Measurements from ENCODE around the gene EDEM1.

Gene EDEM1

DNA sequence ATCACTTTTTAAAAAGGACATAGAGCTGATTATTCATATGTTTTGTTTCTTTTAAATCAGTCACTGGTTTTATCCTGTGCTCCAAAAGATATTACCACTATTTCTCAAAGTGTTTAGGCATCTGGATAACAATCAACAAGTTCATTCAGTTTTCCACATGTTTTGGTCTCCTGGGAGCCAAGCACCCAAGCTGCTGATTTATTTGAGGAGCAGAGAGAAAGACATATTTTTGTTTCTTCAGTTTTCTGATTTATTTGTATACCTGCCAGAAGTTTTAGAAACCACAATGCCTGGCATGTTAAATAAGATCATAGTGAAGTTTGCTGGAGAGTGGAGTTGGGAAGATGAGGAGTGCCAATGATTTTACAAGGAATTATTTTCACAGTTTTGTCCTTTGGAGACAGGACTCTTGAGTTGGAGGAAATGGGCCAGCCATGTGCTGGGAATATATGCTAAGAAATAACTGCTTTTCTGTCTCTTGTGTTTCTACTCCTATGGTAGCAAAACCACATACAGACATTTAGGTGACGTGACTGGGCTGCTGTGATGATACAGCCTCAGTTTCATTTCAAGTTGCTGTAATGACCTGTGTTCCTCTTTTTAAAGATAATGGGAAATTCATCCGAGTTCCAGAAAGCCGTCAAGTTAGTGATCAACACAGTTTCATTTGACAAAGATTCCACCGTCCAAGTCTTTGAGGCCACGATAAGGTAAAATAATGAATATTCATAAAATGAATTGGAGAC, 11.7 kb downstream of the EDEM1 start:
- no peak for DNase-seq (ENCODE audit: low spot score)

DNA sequence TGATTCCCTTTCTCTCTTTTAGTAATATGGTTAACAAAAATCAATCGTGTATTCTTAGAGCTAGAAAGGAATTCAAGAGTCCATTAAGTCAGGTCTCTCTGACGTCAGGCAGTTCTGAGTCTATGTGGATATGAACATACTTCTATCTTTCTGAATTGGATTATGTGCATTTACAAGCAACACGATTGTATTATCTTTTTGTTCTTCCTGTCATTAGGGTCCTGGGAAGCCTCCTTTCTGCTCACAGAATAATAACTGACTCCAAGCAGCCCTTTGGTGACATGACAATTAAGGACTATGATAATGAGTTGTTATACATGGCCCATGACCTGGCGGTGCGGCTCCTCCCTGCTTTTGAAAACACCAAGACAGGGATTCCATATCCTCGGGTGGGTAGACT, 14.0 kb downstream of the EDEM1 start:
- no peak for DNase-seq (ENCODE audit: low spot score)

DNA sequence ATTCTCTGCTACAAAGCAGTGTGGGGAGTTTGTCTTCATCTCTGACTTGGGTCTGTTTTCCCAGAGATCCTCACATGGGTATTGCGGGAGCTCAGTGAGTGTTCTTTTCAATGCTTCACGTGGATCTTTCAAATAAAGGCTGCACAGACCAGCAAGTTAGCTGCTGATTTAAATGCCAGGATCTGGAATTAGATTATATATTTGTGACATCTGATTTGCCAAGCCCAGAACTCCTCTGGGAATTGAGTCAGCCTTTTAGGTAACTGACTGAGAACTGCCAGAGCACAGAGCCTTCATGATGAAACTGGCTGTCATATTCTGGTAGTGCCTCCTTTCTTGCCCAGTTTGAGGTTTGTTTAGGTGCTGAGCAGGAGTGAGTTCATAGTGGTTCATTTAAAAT, 14.7 kb downstream of the EDEM1 start:
- DNase-seq (ENCODE audit: low spot score): no peak

DNA sequence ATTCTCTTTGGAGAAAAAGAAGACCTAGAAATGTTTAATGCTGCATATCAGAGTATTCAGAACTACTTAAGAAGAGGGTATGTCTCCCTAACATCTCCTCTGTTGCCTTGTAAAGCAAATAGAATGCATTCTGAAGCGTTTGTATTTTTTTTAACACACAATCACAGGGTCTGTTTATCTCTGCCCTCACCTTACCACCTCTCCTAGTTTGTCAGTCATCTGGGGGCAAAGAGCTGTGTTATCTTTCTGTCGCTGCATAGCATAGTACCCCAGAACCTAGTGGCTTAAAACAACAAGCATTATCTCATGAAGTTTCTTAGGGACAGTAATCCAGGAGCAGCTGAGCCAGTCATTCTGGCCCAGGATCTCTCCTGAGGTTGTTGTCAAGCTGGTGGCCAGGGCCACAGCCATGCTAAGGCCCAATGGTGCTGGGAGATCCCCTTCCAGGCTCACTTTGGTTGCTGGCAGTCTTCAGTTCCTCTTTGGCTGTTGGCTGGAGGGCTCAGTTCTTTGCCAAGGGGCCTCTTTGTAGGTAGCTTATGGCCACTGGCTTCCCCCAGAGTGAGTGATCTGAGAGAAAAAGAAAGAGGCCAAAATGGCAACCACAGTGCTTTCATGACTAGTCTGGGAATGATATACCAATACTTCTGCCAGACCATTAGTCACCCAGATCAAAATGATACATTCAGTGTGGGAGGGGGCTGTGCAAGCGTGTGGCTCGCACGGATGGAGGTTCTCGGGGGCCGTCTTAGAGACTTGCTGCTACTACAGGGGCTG, 17.8 kb downstream of the EDEM1 start:
- no peak for DNase-seq (ENCODE audit: low spot score)

DNA sequence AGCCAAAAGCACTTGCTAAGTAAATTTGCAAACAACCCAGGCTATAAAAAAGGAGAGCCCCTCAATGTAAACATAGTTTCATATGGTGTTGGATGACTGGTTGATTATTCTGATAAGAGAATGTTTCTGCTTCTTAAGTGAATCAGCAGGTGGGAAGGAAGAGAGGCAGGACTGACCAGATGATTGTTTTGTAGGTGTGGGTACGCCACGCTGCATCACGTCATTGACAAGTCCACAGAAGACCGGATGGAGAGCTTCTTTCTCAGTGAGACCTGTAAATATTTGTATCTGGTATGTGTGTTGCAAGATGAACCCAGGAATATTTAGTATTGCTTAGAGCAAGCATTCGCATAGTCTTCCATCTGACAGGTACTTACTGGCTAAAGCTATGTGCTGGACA, 23.4 kb downstream of the EDEM1 start:
- DNase-seq (ENCODE audit: low spot score): no peak

DNA sequence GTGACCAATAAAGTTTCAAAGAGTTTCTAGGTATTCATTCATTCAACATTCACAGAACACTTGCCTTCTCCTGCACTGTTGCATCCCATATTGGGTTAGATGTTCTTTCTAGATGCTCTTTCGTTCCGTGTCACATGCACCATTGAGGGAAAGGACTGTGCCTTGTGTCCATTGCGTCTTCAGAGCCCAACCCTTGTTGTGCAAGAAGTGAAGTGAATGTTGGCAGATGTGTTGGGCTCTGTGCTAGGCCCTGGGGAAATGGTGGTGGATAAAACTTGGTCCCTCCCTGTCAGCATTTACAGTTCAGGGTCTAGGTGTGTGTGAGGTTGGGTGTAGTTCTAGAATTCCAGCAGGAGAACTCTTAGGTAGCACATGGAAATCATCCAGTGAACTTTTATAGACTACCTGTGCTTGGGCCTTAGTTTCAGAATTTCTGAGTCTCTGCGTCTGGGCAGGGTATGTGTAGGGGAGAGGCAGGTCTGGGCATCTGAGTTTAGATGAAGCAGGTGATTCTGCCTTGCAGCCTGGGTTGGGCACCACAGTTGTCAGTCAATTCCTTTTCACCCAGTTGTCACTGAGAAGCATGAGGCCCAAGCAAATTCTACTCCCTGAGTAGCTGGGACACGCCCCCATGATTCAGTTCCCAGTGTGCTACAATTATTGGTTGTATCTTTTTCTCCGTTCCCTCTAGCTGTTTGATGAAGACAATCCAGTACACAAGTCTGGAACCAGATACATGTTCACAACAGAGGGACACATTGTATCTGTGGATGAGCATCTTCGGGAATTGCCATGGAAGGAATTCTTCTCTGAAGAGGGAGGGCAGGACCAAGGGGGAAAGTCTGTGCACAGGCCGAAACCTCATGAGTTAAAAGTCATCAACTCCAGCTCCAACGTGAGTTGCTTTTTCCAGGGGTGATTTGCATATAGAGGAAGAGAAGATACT, 25.4 kb downstream of the EDEM1 start:
- DNase-seq (ENCODE audit: low spot score): no peak

DNA sequence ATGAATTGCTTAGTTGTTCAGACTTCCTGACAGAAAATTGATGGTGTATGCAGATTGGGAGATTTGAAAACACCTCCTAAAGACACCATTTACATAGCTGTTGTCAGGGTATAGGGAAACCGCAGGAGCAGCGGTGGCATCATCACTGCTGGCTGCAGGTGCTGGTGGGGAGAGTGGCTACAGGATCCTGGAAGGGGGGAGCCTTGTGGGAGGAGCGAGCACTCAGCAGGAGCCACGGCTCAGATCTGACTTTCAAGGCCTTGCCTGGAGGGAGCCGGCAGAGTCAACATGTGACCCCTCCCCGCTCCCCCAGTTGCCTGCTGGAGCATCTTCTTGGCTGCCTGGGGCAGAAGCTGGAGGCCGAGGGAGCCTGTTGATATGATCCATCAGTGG, 26.1 kb downstream of the EDEM1 start:
- DNase-seq (ENCODE audit: low spot score): no peak

DNA sequence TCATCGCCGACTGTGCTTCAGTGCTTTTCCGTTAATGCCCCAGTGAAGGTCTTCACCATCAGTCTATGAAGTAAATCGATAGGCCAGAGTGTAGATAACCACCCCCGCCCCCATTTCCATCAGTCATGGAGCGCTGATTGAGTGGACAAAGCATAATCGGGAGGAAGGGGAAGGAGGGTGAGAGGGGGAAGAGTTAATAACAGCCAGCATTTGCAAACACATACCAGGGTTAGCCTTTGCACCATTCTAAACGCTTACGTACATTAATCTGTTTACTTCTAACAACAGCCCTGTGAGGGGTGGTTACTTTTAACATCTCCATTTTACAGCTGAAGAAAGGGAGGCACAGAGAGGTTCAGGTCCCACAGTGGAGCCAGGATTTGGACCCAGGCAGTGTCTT, 26.8 kb downstream of the EDEM1 start:
- DNase-seq (ENCODE audit: low spot score): no peak

DNA sequence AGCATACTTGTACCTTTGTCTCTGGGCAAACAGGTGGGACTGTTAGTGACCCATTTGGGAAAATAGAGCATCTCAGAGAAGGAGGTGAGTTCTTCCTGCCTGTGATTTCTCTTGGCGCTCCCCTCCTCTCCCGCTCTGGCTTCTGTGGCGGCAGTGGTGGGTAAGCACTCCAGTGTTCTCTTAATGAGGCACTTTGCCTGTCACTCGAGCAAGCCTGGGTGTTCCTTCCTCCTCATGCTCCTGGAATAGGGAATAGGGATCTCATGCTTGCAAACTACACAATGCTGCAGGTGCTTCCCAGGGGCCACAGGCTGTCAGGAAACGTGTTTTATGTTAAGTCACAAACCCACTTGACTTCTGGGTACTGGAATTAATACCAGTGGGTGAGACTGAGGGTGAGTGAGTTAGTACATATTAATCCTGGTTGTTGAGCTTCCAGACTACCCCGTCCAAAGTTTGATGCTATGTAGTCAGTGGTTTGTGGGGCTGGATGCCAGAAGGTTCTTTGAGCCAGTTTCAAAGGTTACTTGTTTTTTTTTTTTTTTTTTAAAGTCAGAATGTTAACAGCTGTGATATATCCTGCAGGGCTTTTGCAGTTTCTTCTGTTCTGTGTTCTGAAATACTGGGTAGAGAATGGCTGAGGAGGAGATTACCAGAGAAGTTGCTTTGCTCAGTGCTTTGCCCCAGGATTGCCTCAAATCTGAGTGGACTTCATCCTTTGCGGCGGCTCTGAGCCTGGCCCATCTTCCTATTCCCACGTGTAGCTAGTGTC, 30.5 kb downstream of the EDEM1 start:
- DNase-seq (ENCODE audit: low spot score): no peak

DNA sequence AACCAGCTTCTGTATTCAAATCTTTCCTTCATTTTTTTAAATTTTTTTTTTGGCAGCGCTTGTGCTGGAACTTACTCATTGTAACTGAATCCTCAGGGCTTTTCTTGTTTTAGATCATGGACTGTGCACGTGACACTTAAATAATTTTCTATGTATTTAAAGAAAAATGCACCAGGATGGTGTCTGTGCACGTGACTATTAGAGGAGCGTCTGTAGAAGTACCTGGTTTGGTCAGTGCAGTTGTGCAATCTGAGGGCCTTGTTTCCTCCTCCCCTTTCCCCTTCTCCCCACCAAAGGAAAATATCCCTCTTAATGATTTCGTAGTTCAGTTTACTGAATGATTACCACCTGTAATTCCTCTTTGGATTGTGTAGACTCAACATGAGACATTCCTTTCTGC, 31.3 kb downstream of the EDEM1 start:
- no peak for DNase-seq (ENCODE audit: low spot score)

DNA sequence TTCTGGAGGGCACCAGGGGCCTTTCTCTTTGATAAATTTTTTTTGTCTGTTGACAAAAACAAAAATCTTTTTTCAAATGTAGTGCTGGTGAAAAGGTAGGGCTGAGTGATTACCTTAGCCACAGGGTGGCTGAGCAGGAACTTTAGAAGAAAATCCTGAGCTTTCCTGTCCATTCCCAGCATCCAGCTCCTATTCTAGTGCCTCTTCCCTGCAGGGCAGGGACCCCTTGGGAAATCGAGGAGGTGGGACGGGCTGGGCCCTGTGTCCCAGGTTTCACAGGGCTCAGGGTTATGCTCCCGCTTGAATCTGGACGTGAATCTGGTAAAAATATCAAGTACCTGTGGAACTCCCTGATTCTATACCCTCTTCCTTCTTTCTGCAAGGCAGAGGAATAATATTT, 31.7 kb downstream of the EDEM1 start:
- no peak for DNase-seq (ENCODE audit: low spot score)

DNA sequence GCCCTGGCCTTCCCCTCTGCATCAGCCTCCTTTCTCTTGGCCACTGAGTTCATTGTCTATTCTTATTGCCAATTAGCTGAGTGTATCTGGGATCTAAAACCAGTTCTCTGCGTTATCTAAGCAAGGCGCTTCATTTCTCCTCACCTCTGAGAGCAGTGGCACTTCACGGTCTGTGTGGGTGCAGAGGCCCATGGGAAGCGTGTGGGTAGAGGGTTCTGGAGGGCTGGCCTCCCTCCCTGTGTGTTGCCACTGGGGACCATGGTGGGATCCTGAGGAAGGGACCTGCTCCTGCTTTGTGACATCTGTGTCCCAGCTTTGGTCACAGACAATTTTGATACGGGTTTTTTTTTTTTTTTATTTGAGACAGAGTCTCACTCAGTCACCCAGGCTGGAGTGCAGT, 32.7 kb downstream of the EDEM1 start:
- no peak for DNase-seq (ENCODE audit: low spot score)

DNA sequence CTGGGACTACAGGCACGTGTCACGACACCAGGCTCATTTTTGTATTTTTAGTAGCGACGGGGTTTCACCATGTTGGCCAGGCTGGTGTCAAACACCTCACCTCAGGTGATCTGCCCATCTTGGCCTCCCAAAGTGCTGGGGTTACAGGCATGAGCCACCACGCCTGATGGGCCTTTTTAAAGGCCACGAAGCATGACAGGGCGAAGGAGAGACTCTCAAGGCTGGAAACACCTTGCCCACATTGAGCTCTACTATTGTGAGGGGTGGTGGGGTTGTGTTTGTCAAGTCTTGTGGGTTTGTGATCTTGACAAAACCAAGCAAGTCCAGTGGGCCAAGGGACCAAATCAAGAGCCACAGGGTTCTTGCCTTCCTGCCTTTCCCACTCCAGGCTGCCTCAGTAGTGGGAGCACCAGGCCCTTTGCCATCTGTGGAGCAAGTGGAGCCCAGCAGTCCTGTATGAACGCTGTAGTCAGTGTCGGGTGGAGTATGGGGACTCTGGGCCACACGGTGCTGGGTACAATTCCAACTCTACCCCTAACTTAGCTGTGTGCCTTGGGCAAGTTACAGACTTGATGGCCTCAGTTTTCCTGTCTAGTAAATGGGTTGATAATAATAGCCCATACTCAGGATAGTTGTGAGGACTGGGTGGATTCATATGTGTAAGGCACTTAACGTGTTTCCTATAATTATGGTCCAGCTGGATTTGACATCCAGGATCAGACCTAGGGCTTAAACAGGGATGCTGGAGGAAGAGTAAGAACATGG, 33.3 kb downstream of the EDEM1 start:
- DNase-seq (ENCODE audit: low spot score): no peak

DNA sequence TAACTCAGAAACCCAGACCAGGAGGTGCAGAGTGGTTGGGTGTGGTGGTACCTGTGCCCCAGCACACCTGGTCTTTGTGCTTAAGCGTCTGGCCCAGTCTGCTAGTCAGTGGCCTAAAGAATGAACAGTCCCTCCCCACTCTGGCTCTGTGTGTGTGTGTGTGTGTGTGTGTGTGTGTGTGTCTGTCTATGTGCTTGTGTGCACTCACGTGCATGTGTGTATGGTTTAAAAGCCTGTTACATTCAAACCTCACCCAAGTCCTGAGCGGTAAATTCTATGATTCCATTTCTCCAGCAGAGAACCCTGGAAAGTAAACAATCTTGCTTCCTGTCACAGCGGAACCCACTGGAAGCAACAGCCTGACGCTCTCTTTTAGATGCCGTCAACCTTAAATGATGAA, 34.2 kb downstream of the EDEM1 start:
- no peak for DNase-seq (ENCODE audit: low spot score)

DNA sequence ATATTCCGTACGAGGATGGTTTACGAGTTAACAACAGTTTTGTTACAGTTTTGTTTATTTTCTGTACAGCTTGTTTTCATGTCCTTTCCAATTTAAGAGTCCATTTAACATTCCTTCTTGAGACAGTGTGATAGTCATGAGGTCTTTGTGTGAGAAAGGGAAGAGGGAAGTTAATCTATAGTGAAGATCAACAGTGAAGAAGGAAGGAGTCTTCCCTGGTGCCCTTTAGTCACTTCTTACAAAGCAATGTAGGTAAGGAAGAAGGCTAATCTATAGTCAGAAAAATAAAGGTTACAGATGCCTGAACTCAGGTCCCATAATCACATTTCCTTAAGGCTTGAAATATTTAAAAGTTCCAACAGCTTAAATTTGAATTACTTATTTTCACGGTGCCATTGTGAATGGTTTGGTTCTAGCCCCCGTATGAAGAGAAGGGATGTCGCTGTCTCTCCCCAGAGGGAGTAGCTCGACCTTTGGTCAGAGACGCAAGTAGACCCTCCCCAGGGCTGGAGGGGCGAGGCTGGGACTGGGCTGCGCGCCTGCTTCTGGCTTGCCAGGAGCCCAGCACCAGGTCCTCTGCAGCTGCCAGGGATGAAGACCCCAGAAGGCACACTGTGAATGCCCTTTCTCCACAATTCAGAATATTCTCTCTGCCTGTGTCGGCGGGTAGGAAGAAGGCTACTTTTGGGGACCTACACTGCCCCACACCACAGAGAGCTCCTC, 34.9 kb downstream of the EDEM1 start:
- no peak for DNase-seq (ENCODE audit: low spot score)

DNA sequence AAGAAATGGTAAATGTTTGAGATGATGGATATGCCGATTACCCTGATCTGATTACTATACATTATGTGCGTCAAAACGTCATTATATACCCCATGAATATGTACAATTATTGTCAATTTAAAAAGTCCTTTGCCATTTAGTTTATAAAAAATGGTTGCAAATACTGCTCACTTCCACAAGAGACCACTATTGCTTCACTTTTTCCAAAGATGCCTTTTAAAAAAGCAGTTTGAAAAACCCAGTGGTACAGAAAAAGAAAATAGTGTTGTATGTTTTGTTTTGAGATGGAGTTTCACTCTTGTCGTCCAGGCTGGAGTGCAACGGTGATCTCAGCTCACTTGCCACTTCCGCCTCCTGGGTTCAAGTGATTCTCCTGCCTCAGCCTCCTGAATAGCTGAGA, 39.3 kb downstream of the EDEM1 start:
- DNase-seq (ENCODE audit: low spot score): peak; percentile 17

DNA sequence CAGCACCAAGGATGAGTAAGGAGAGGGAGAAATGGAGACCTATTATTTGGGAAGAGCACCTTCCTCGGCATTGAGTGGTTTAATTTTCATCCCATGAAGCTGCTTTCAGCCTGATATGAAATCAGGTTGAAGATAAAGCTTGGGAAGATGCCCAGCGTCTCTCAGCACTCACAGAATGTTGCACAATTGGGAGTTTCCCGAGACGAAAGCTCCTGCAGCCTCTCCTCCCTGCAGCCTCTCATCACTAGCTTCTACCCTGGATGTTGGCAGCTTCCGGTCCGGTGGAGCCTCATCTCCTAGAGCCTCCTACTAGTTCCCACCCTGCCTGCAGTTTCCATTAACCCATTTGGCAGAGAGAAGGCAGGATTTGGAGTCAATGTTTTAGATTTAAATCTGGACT, 40.3 kb downstream of the EDEM1 start:
- no peak for DNase-seq (ENCODE audit: low spot score)

DNA sequence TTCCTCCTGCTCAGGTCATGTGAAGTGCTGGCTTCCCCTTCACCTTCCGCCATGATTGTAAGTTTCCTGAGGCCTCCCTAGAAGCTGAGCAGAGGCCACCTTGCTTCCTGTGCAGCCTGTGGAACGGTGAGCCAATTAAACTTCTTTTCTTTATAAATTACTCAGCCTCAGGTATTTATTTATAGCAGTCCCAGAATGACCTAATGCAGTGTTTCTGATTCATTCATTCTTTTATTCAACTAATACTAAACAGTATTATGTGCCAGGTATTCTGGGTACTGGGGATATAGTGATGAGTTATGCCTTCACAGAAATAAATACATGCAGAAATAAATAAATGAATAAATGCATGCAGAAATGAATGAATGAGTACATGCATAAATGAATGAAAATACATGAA, 41.9 kb downstream of the EDEM1 start:
- no peak for DNase-seq (ENCODE audit: low spot score)

DNA sequence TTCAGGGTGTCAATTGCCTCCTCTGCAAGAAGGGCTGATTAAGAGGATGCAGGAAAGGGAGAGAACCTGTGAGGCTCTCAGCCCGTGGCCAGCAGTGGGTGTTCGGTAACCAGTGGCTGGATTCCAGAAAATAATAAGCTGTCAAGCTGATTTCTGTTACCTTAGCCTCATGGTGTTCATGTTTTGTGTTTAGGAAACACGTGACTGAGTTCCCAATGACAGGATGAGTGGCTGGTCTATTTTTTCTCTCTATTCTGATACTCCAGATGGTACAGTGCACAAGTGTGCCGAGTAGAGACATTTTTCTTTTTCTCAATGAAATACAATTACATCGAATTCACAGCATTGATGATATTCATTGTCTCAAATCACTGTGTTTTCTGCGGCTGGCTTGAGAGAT, 43.6 kb downstream of the EDEM1 start:
- peak; percentile 53 for DNase-seq (ENCODE audit: low spot score)

DNA sequence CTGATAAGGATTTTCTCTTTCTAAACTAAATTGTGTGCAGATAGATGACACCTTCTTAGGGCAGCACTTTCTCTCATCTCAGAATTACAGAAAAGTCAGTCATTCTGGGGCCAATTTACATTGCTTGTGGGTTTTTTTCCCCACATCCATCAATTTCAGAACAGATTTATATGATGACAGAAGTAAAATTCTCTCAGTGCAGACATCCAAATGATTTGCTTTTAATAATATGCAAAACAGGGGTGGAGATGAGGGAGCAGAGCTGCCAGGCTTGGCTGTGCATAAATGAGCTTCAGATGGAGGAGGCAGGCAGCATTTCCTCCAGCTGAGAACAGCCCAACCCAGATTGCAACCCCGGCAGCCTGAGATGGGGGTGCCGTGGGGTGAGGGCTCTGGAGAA, 44.0 kb downstream of the EDEM1 start:
- peak; percentile 17 for DNase-seq (ENCODE audit: low spot score)
